Transverse colon (tissue), 4 donors: ENCODE measurements around the gene ZKSCAN4. TPM values are rescaled to one million over a fixed set of nuclear protein-coding genes. Genes with fewer than 3 reads are reported as not detected.

ENCODE experiments used
- DNase-seq: peaks from one replicate; pipeline ENCODE4 v3.0.0-alpha.2; 2019
- H3K27ac ChIP-seq, 4 donors: fragments of 200-600 bp; sonication (generic); 2 replicates each; pipeline ENCODE4 v1.5.1; 2016 to 2018; ENCODE audit warnings: inconsistent platforms in 4 of 4
- H3K27me3 ChIP-seq: fragments of 200-600 bp; sonication (generic); 2 replicates; pipeline ENCODE4 v1.5.1; 2017; ENCODE audit warnings: inconsistent platforms
- H3K36me3 ChIP-seq, 4 donors: fragments of 200-600 bp; sonication (generic); 2 replicates each; pipeline ENCODE4 v1.5.1; 2017 to 2019; ENCODE audit warnings: inconsistent platforms in 4 of 4
- H3K4me1 ChIP-seq, 4 donors: fragments of 200-600 bp; sonication (generic); 2 replicates each; pipeline ENCODE4 v1.5.1; 2017 to 2020; ENCODE audit warnings: inconsistent platforms in 4 of 4
- H3K4me3 ChIP-seq, 4 donors: fragments of 200-600 bp; sonication (generic); 1 replicate in 1 of 4; 2 replicates in 3 of 4; pipeline versions ENCODE4 v1.5.1 to v1.6.1; 2017 to 2019; ENCODE audit warnings: inconsistent platforms in 4 of 4
- H3K9me3 ChIP-seq, 2 donors: fragments of 200-600 bp; sonication (generic); 2 replicates each; pipeline ENCODE4 v1.5.1; 2017 to 2019; ENCODE audit warnings: inconsistent platforms in 2 of 2
- EP300 ChIP-seq: sonication (generic); formaldehyde crosslinking; IDR thresholded peaks from one replicate; pipeline ENCODE4 v1.6.1; 2017; ENCODE audit warnings: antibody characterized with exemption, low read depth
- POLR2A ChIP-seq: fragments of 450-650 bp; IDR thresholded peaks from one replicate; pipeline ENCODE4 v1.6.1; 2016; ENCODE audit warnings: antibody characterized with exemption, mild to moderate bottlenecking, moderate library complexity
- POLR2AphosphoS5 ChIP-seq, 3 donors: sonication (generic); formaldehyde crosslinking; IDR thresholded peaks; one replicate each; pipeline ENCODE4 v1.6.1; 2016; ENCODE audit warnings: antibody characterized with exemption in 3 of 3
- WGBS, 2 donors: methylation state at CpG; one replicate each; pipeline ENCODE4 v1.1.5; 2018; ENCODE audit warnings: low coverage in 1 of 2; 5-methylcytosine and 5-hydroxymethylcytosine counted together
- in situ Hi-C, 4 donors: fragments of 200-750 bp; cut with MboI; loops; one replicate each; pipeline versions ENCODE4 v1.15.0 to v1.15.1; 2017; ENCODE audit warnings: low sequenced_read_pairs in 3 of 4, low pct_ligation_motif_present in 1 of 4, low pct_unique_long_range_greater_than_20kb in 1 of 4
- intact Hi-C: fragments of 100-400 bp; cut with DNase I; formaldehyde crosslinking; loops from one replicate; pipeline ENCODE4 v1.15.1; 2023; ENCODE audit warnings: low total_unique reads
- total RNA-seq, 4 donors: library from RNA; depleted of rRNA; stranded (reverse); fragments of >200 nt; gene quantifications; one replicate each; pipeline ENCODE4 v1.1.0, GENCODE V29; 2016
- TF ChIP-seq, protein P1 (sequence below), 5 experiments: fragments of 200-600 bp in 3 of 5; fragments of 450-650 bp in 2 of 5; sonication (generic) in 3 of 5; IDR thresholded peaks; 1 replicate in 2 of 5; 2 replicates in 3 of 5; pipeline ENCODE4 v1.5.1; 2016 to 2017; ENCODE audit warnings: antibody characterized with exemption in 5 of 5, inconsistent platforms in 3 of 5, mild to moderate bottlenecking in 2 of 5, moderate library complexity in 1 of 5

ZKSCAN4 gene
- total RNA-seq, result 1 to 10 TPM in 3 of 4 donors, under 1 TPM in 1; 0.60 to 9.0 (median 4.9) TPM

DNA sequence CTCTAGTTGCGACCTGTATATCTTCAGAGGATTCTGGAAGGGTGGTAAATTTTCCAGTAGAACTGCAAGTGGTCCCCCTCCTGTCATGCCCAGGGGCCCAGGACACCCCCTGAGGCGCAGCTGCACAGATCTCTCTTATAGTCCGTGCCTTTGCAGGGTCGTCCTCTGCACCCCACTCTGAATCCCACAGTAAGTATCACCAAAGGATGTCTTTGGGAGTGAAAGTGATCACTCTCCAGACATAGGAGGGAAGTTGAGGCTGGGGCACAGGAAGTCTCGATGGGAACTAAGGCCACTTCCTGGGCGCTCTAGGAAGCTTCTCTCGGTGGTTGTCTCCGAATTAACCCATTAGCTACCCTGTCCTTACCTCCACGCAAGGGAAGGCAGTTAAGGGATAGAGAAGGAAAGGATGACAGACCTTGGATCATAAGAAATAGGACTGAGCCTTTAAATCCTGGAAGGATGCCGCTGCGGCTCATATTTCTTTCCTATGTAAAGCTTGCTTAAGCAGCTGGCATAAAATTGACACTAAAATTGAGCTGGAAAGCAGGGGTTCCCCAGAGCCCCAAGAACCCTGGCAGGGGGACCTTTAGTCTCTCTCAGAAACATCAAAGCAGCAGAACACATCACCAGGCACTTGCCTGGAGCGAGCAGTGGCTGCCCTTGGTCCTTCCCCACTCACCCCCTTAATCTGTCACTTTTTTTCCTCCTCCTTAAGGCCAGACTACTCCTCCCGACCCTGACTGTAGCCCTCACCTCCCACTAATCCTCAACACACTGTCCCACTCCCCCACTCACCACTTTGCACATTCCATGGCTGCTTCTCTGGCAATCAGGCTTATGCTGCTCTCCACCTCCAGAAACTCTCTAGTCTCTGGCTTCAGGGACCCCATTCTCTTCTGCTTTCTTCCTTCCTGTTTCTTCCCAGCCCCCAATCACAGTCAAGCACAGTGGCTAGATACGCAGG lies at the start of gene ZKSCAN4:
Gene ZKSCAN4 (minus strand): TSS at position 261 of the 967 bp plus-strand sequence. CDS start 289 bp downstream, outside the sequence.
- 9 to 26% methylated on average over 5 to 14 of the region's 14 CpGs for WGBS, 2 donors

DNA sequence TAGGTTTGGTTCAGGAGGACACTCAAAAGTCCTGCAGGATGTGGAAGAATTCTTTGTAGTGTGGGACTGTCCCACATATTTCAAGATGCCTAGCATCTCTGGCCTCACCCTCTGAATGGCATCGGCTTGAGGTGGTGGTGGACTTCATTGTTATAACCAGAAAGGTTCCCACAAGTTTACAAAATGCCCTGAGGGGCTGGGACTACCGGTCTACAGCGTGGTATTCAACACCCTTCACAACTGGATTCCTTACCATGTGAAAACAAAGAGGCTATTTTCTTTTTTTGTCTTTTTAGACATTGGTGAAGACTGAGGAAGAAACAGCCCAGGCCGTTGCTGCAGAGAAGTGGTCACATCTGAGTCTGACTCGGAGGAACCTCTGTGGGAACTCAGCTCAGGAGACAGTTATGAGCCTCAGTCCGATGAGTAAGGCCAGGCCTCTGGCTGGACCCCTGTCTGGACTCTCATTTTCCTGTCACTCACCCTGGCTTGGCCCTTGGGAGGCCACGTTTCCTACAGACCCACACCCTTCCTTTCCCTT lies 44.5 kb upstream of the ZKSCAN4 start:
- TF ChIP-seq POLR2AphosphoS5 (IDR thresholded peaks at IDR 0.05) (no peak), POLR2A (no peak), EP300 (no peak)
- TF ChIP-seq, protein P1, sequence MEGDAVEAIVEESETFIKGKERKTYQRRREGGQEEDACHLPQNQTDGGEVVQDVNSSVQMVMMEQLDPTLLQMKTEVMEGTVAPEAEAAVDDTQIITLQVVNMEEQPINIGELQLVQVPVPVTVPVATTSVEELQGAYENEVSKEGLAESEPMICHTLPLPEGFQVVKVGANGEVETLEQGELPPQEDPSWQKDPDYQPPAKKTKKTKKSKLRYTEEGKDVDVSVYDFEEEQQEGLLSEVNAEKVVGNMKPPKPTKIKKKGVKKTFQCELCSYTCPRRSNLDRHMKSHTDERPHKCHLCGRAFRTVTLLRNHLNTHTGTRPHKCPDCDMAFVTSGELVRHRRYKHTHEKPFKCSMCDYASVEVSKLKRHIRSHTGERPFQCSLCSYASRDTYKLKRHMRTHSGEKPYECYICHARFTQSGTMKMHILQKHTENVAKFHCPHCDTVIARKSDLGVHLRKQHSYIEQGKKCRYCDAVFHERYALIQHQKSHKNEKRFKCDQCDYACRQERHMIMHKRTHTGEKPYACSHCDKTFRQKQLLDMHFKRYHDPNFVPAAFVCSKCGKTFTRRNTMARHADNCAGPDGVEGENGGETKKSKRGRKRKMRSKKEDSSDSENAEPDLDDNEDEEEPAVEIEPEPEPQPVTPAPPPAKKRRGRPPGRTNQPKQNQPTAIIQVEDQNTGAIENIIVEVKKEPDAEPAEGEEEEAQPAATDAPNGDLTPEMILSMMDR (IDR thresholded peaks at IDR 0.05), result no peak
- 87% methylated on average over 7 of the region's 7 CpGs; no CpG with 5 or more reads in 1 of the 2 donors for WGBS, 2 donors
- no peak overlapping the region for H3K4me3 ChIP-seq
- no peaks in the 10 kb centered on the region for H3K9me3 ChIP-seq
- H3K36me3 ChIP-seq, result no peaks in the 10 kb centered on the region
- H3K27ac ChIP-seq, result no peak overlapping the region
- DNase-seq, result no peak
- intact Hi-C loops, result no loop called here
- no peaks in the 10 kb centered on the region for H3K27me3 ChIP-seq
- no peaks in the 10 kb centered on the region for H3K4me1 ChIP-seq
- in situ Hi-C loops, result no loop called here

More for the DNA sequence above, at the start of gene ZKSCAN4:
- intact Hi-C loops (loop anchor here (10.0 kb wide), 1 partner anchor 107 kb away; the partner anchor contains the start of gene ZKSCAN8), in situ Hi-C loops (loop anchor here in 1 of 4 donors (25.0 kb wide), 1 partner anchor 110 kb away; no protein-coding TSS in a partner anchor)
- Histone ChIP-seq H3K36me3 (peaks cover 0 to 4% (median 0%) of the 10 kb centered on the region in 4 donors), H3K27me3 (peaks cover 19% of the 10 kb centered on the region), H3K9me3 (no peaks in the 10 kb centered on the region), H3K4me3 (peak within 1 kb of the TSS; percentile 42 to 97 (median 83)), H3K27ac (peak within 1 kb of the TSS; percentile 60 to 80 (median 68)), H3K4me1 (peaks cover 11 to 17% (median 15%) of the 10 kb centered on the region in 4 donors)
- peak; percentile 87 for DNase-seq
- TF ChIP-seq EP300, result no peak
- TF ChIP-seq, protein P1 (IDR thresholded peaks at IDR 0.05), result no peak
- TF ChIP-seq POLR2AphosphoS5 (IDR thresholded peaks at IDR 0.05), result peak in 1 of 3 donors; percentile 48
- no peak for TF ChIP-seq POLR2A

DNA sequence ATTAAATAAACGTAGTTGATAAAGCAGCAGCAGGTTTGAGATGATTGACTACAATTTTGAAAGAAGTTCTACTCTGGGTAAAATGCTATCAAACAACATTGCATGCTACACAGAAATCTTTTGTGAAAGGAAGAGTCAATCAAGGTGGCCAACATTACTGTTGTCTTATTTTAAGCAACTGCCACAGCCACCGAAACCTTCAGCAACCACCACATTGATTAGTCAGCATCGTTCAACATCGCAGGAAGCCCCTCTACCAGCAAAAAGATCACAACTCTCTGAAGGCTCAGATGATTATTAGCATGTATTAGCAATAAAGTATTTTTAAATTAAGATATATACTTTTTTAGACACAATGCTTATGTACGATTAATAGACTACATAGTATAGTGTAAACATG lies 43.3 kb upstream of the ZKSCAN4 start:
- TF ChIP-seq POLR2A (no peak), EP300 (no peak), POLR2AphosphoS5 (IDR thresholded peaks at IDR 0.05) (no peak)
- TF ChIP-seq, protein P1 (IDR thresholded peaks at IDR 0.05), result no peak
- no peaks in the 10 kb centered on the region for H3K9me3 ChIP-seq
- no peaks in the 10 kb centered on the region for H3K4me1 ChIP-seq
- in situ Hi-C loops, result no loop called here
- WGBS, 2 donors, result 85 to 93% methylated on average over 2 to 5 of the region's 5 CpGs
- H3K27me3 ChIP-seq, result no peaks in the 10 kb centered on the region
- H3K36me3 ChIP-seq, result no peaks in the 10 kb centered on the region
- intact Hi-C loops, result no loop called here
- H3K4me3 ChIP-seq, result no peak overlapping the region
- DNase-seq, result no peak
- H3K27ac ChIP-seq, result no peak overlapping the region

DNA sequence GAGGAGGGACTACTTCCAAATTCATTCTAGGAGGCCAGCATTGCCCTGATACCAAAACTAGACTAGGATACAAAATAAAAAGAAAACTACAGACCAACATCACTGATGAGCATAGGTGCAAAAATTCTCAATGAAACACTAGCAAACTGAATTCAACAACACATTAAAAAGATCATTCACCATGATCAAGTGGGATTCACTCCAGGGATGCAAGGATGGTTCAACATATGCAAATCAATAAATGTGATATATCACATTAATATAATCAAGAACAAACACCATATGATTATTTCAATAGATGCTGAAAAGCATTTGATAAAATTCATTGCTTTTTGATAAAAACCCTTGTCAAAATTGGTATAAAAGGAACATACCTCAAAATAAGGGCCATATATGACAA lies 39.5 kb upstream of the ZKSCAN4 start:
- H3K36me3 ChIP-seq, result peaks cover 0 to 9% (median 3%) of the 10 kb centered on the region in 4 donors
- TF ChIP-seq EP300 (no peak), POLR2AphosphoS5 (IDR thresholded peaks at IDR 0.05) (no peak), POLR2A (no peak)
- TF ChIP-seq, protein P1 (IDR thresholded peaks at IDR 0.05), result no peak
- in situ Hi-C loops, result no loop called here
- no peak for DNase-seq
- no peak overlapping the region for H3K27ac ChIP-seq
- no peaks in the 10 kb centered on the region for H3K27me3 ChIP-seq
- H3K4me3 ChIP-seq, result no peak overlapping the region
- no peaks in the 10 kb centered on the region for H3K4me1 ChIP-seq
- intact Hi-C loops, result no loop called here
- no peaks in the 10 kb centered on the region for H3K9me3 ChIP-seq
